ENCODE measurements around the gene RAB14.

DNA sequence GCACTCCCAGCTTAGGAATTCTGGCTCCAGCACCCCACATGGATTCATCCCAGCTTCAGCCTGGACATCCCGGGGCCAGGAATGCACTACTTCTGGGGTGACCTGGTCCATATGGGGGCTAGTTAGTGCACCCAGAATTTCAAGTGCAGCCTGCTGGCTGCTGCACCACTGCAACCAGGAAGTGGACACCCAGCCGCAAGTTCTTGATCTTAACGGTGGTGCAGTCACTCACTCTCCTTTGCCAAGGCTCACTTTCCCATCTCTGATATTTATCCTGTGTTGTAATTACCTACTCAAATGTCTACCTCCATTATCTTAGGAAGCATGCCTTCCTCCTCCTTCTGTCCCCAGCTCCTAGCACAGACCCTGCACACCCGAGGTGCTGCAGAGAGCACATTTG is 26.2 kb upstream of the RAB14 start:
- TF ChIP-seq POLR2AphosphoS5 (IDR thresholded peaks at IDR 0.05; ENCODE audit: borderline replicate concordance, low read depth, low read length) (no peak), EZH2 (IDR thresholded peaks at IDR 0.05) (no peak)
